Effector memory CD4-positive, alpha-beta T cell (primary cell): Measurements from ENCODE around the gene LONP1.
"Not testable (repeated sequence)": the region's sequence is repeated elsewhere in the genome, so short reads cannot be mapped to it uniquely, and the experiment has no call there.

ENCODE experiments used
- DNase-seq, 3 donors: peaks; one replicate each; pipeline ENCODE4 v3.0.0-alpha.2; 2020
- H3K27ac ChIP-seq: 2 replicates; pipeline ENCODE4 v1.7.0; 2013; ENCODE audit warnings: mild to moderate bottlenecking, low read length, moderate library complexity; ENCODE audit not compliant: insufficient read depth, poor library complexity, severe bottlenecking
- H3K27me3 ChIP-seq: replicated peaks from 2 replicates; pipeline ENCODE4 v1.7.0; 2013; ENCODE audit warnings: mild to moderate bottlenecking, low read length; ENCODE audit not compliant: insufficient read depth, control insufficient read depth, poor library complexity, severe bottlenecking
- H3K36me3 ChIP-seq: 2 replicates; pipeline ENCODE4 v1.7.0; 2013; ENCODE audit warnings: mild to moderate bottlenecking, low read length, moderate library complexity; ENCODE audit not compliant: control insufficient read depth, insufficient read depth
- H3K4me1 ChIP-seq: 2 replicates; pipeline ENCODE4 v1.7.0; 2013; ENCODE audit warnings: low read length, mild to moderate bottlenecking; ENCODE audit not compliant: control insufficient read depth, insufficient read depth, poor library complexity, severe bottlenecking
- H3K4me3 ChIP-seq: 2 replicates; pipeline ENCODE4 v1.7.0; 2013; ENCODE audit warnings: low read length, low read depth, mild to moderate bottlenecking; ENCODE audit not compliant: insufficient read depth, poor library complexity, severe bottlenecking
- H3K9me3 ChIP-seq: 2 replicates; pipeline ENCODE4 v1.7.0; 2013; ENCODE audit warnings: mild to moderate bottlenecking, low read length, moderate library complexity; ENCODE audit not compliant: control insufficient read depth
- total RNA-seq, 3 donors: gene quantifications; one replicate each; lab custom pipeline; 2026; lab: John Stamatoyannopoulos, UW

LONP1 gene
- 77.8 to 88.0 (median 87.6) reads per million in 3 donors for total RNA-seq

GRCh38 chr19:5719961-5720790, at the start of gene LONP1, which contains the start of gene CATSPERD:
LONP1 (minus strand) TSS chr19:5720146; CDS start chr19:5720132, 14 bp downstream.
CATSPERD (plus strand) TSS chr19:5720637; CDS start chr19:5720738, 101 bp downstream.
- peaks cover 11% of the 10 kb centered on the region for H3K4me1 ChIP-seq
- peak within 1 kb of the TSS; percentile 84 for H3K4me3 ChIP-seq
- H3K27ac ChIP-seq: peak within 1 kb of the TSS; percentile 84
- H3K27me3 ChIP-seq: no peaks in the 10 kb centered on the region
- no peaks in the 10 kb centered on the region for H3K9me3 ChIP-seq
- H3K36me3 ChIP-seq: no peaks in the 10 kb centered on the region
- peak; percentile 95 to 98 (median 97) for DNase-seq

DNA sequence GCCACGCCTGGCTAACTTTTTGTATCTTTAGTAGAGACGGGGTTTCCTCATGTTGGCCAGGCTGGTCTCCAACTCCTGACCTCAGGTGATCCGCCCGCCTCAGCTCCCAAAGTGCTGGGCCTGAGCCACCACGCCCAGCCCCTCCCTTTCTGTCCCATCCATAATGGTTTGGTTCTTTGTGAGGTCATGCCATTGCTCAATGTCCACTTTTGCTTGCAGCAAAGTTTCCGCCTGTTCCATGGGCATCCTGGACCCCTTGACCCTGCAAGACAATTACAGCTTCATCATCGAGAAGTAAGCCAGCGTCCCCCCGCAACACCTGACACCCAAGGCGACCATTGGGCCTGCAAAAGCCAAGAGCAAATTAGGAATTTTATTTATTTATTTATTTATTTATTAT, 48.0 kb upstream of the LONP1 start:
- H3K9me3 ChIP-seq: no peaks in the 10 kb centered on the region
- no peaks in the 10 kb centered on the region for H3K4me1 ChIP-seq
- DNase-seq: no peak
- H3K27ac ChIP-seq: no peak overlapping the region
- no peaks in the 10 kb centered on the region for H3K27me3 ChIP-seq
- H3K4me3 ChIP-seq: no peak overlapping the region
- no peaks in the 10 kb centered on the region for H3K36me3 ChIP-seq

DNA sequence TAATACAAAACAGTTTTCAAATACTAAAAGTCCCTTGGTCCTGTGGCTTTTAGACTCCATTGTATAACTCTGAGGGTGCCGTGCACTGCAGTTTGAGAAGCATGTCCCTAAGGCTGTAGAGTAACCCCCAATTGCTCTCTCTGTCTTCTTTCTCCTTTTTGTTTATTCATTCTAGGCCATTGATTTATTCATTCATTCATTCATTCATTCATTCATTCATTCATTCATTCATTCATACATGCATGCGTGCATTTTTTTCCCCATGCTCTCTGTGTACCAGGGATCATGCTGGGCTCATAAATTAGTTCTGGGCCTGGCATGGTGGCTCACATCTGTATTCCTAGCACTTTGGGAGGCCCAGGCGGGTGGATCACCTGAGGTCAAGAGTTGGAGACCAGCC, 45.3 kb upstream of the LONP1 start:
- DNase-seq: no peak
- H3K27me3 ChIP-seq: no peaks in the 10 kb centered on the region
- H3K36me3 ChIP-seq: no peaks in the 10 kb centered on the region
- no peak overlapping the region for H3K4me3 ChIP-seq
- no peaks in the 10 kb centered on the region for H3K4me1 ChIP-seq
- H3K27ac ChIP-seq: no peak overlapping the region
- no peaks in the 10 kb centered on the region for H3K9me3 ChIP-seq

DNA sequence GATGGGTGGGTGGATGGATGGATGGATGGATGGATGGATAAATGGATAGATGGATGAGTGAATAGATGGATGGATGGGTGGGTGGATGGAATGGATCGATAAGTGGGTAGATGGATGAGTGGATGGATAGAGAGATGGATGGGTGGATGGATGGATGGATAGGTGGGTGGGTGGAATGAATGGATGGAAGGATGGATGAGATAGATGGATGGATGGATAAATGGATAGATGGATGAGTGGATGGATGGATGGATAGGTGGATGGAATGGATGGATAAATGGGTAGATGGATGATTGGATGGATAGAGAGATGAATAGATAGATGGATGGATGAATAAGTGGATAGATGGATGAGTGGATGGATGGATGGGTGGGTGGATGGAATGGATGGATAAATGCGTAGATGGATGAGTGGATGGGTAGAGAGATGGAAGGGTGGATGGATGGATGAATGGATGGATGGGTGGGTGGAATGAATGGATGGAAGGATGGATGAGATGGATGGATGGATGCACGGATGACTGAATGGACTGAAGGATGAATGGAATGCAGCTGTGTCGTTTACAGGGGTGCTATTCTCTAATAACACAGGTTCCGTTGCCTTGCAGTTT, 42.8 kb upstream of the LONP1 start:
- no peaks in the 10 kb centered on the region for H3K4me1 ChIP-seq
- no peaks in the 10 kb centered on the region for H3K9me3 ChIP-seq
- DNase-seq: no peak
- no peak overlapping the region for H3K4me3 ChIP-seq
- H3K27me3 ChIP-seq: no peaks in the 10 kb centered on the region
- H3K27ac ChIP-seq: no peak overlapping the region
- no peaks in the 10 kb centered on the region for H3K36me3 ChIP-seq

- Histone ChIP-seq H3K27me3 (no peaks in the 10 kb centered on the region), H3K4me3 (no peak overlapping the region), H3K36me3 (no peaks in the 10 kb centered on the region), H3K9me3 (no peaks in the 10 kb centered on the region), H3K4me1 (no peaks in the 10 kb centered on the region), H3K27ac (no peak overlapping the region)
- DNase-seq: no peak
Measured at GRCh38 chr19:5753743-5754142, 33.8 kb upstream of the LONP1 start.

- H3K27me3 ChIP-seq: no peaks in the 10 kb centered on the region
- no peaks in the 10 kb centered on the region for H3K36me3 ChIP-seq
- no peaks in the 10 kb centered on the region for H3K9me3 ChIP-seq
- no peak overlapping the region for H3K4me3 ChIP-seq
- no peak for DNase-seq
- H3K4me1 ChIP-seq: no peaks in the 10 kb centered on the region
- H3K27ac ChIP-seq: no peak overlapping the region
Measured at GRCh38 chr19:5751709-5752108, 31.8 kb upstream of the LONP1 start.

GRCh38 chr19:5749505-5749904, 29.6 kb upstream of the LONP1 start:
- Histone ChIP-seq H3K27me3 (no peaks in the 10 kb centered on the region), H3K27ac (no peak overlapping the region), H3K4me1 (no peaks in the 10 kb centered on the region), H3K9me3 (no peaks in the 10 kb centered on the region), H3K4me3 (no peak overlapping the region), H3K36me3 (no peaks in the 10 kb centered on the region)
- DNase-seq: no peak

- H3K9me3 ChIP-seq: not testable (repeated sequence)
Measured at GRCh38 chr19:5748920-5749319, 29.0 kb upstream of the LONP1 start.

GRCh38 chr19:5744999-5745398, 25.1 kb upstream of the LONP1 start:
- not testable (repeated sequence) for H3K4me3 ChIP-seq, H3K9me3 ChIP-seq, H3K36me3 ChIP-seq, DNase-seq, H3K27ac ChIP-seq, H3K27me3 ChIP-seq, H3K4me1 ChIP-seq

More at GRCh38 chr19:5748920-5749319, 29.0 kb upstream of the LONP1 start:
- not testable (repeated sequence) for H3K4me1 ChIP-seq, H3K27me3 ChIP-seq, H3K36me3 ChIP-seq, DNase-seq, H3K4me3 ChIP-seq, H3K27ac ChIP-seq

GRCh38 chr19:5743630-5744029, 23.7 kb upstream of the LONP1 start:
- Histone ChIP-seq H3K36me3 (no peaks in the 10 kb centered on the region), H3K27me3 (no peaks in the 10 kb centered on the region), H3K4me3 (no peak overlapping the region), H3K27ac (no peak overlapping the region), H3K4me1 (no peaks in the 10 kb centered on the region), H3K9me3 (no peaks in the 10 kb centered on the region)
- DNase-seq: no peak
